Endodermal cell (in vitro differentiated cells): Measurements from ENCODE around the gene SCARF2. TPM values are rescaled to one million over a fixed set of nuclear protein-coding genes. Genes with fewer than 3 reads are reported as not detected.

ENCODE experiments used
- DNase-seq: peaks from one replicate; pipeline ENCODE4 v3.0.0-alpha.2; 2017
- H3K27ac ChIP-seq: 2 replicates; pipeline ENCODE4 v1.5.1; 2013; ENCODE audit warnings: mild to moderate bottlenecking, low read depth, low read length, moderate library complexity
- H3K27me3 ChIP-seq: 2 replicates; pipeline ENCODE4 v1.6.1; 2013; ENCODE audit warnings: mild to moderate bottlenecking, low read length, moderate library complexity; ENCODE audit not compliant: insufficient read depth, control insufficient read depth, poor library complexity, severe bottlenecking
- H3K36me3 ChIP-seq: 2 replicates; pipeline ENCODE4 v1.7.0; 2013; ENCODE audit warnings: mild to moderate bottlenecking, low read length, moderate library complexity; ENCODE audit not compliant: control insufficient read depth, insufficient read depth
- H3K4me1 ChIP-seq: one replicate; pipeline ENCODE4 v1.7.0; 2013; ENCODE audit warnings: low read length; ENCODE audit not compliant: control insufficient read depth, insufficient read depth
- H3K4me3 ChIP-seq: 2 replicates; pipeline ENCODE4 v1.5.1; 2013; ENCODE audit warnings: mild to moderate bottlenecking, low read length, moderate library complexity
- H3K9ac ChIP-seq: 2 replicates; pipeline ENCODE4 v1.6.1; 2013; ENCODE audit warnings: mild to moderate bottlenecking, low read length, moderate library complexity; ENCODE audit not compliant: poor library complexity, severe bottlenecking; ENCODE audit errors: extremely low read depth
- H3K9me3 ChIP-seq: 2 replicates; pipeline ENCODE4 v1.6.1; 2013; ENCODE audit warnings: mild to moderate bottlenecking, low read length, moderate library complexity; ENCODE audit not compliant: control insufficient read depth
- H3K27ac Mint-ChIP-seq: 2 replicates; pipeline ENCODE4 v1.8.0; 2020; ENCODE audit warnings: mixed read lengths
- H3K27me3 Mint-ChIP-seq: 2 replicates; pipeline ENCODE4 v1.8.0; 2021; ENCODE audit warnings: mild to moderate bottlenecking, mixed read lengths; ENCODE audit not compliant: insufficient read depth
- H3K36me3 Mint-ChIP-seq: 2 replicates; pipeline ENCODE4 v1.8.0; 2020; ENCODE audit warnings: low read depth, mixed read lengths
- H3K4me1 Mint-ChIP-seq: 2 replicates; pipeline ENCODE4 v1.8.0; 2020; ENCODE audit warnings: mixed read lengths
- H3K4me3 Mint-ChIP-seq: 2 replicates; pipeline ENCODE4 v1.8.0; 2020; ENCODE audit warnings: mild to moderate bottlenecking, moderate library complexity, mixed read lengths
- H3K9me3 Mint-ChIP-seq: 2 replicates; pipeline ENCODE4 v1.8.0; 2020; ENCODE audit warnings: mild to moderate bottlenecking, mixed read lengths
- CTCF ChIP-seq: fragments of 200-600 bp; sonication (generic); conservative IDR thresholded peaks from 2 replicates; pipeline ENCODE4 v1.5.0; 2021; ENCODE audit warnings: antibody characterized with exemption, mild to moderate bottlenecking
- WGBS, 2 experiments: methylation state at CpG; one replicate each; pipeline versions ENCODE4 v1.1.5 to v1.1.7; 2013; ENCODE audit warnings: missing lambda C conversion rate in 2 of 2, mixed read lengths in 1 of 2; ENCODE audit not compliant: insufficient coverage in 1 of 2, insufficient read length in 1 of 2; 5-methylcytosine and 5-hydroxymethylcytosine counted together
- total RNA-seq, 2 donors: library from RNA; stranded (reverse); fragmentation: NEBNext Ultra II Directional in 1 of 2; extraction: Animal tissue kit (Norgen Biotek cat#: 25700) in 1 of 2; gene quantifications; 2 replicates in 1 of 2; 3 replicates in 1 of 2; pipeline ENCODE4 v1.2.1, GENCODE V29; 2021

The SCARF2 gene
- total RNA-seq, 2 donors from 2014 or later = 19.8 to 20.3 TPM

GRCh38 chr22:20414450-20414849, 23.2 kb downstream of the SCARF2 start:
- Mint-ChIP-seq H3K27ac (no peak overlapping the region), H3K36me3 (peaks cover 4% of the 10 kb centered on the region), H3K9me3 (no peaks in the 10 kb centered on the region), H3K27me3 (peaks cover 8% of the 10 kb centered on the region), H3K4me1 (no peaks in the 10 kb centered on the region), H3K4me3 (no peak overlapping the region)
- no peak overlapping the region for H3K27ac ChIP-seq
- H3K36me3 ChIP-seq = no peaks in the 10 kb centered on the region
- H3K9ac ChIP-seq = no peak overlapping the region
- H3K4me3 ChIP-seq = no peak overlapping the region
- WGBS, 2 experiments = 86% methylated on average over 3 of the region's 3 CpGs; no CpG with 5 or more reads in 1 of the 2 experiments
- no peak for TF ChIP-seq CTCF
- DNase-seq = no peak
- H3K27me3 ChIP-seq = no peaks in the 10 kb centered on the region
- no peaks in the 10 kb centered on the region for H3K9me3 ChIP-seq
- H3K4me1 ChIP-seq = no peaks in the 10 kb centered on the region

GRCh38 chr22:20414059-20414440, 23.6 kb downstream of the SCARF2 start:
- TF ChIP-seq CTCF = no peak
- Mint-ChIP-seq H3K27ac (no peak overlapping the region), H3K4me1 (no peaks in the 10 kb centered on the region), H3K4me3 (no peak overlapping the region), H3K9me3 (no peaks in the 10 kb centered on the region), H3K36me3 (peaks cover 6% of the 10 kb centered on the region), H3K27me3 (peaks cover 5% of the 10 kb centered on the region)
- 83 to 95% methylated on average over 4 to 5 of the region's 5 CpGs for WGBS, 2 experiments
- H3K36me3 ChIP-seq = no peaks in the 10 kb centered on the region
- no peak overlapping the region for H3K9ac ChIP-seq
- H3K4me1 ChIP-seq = no peaks in the 10 kb centered on the region
- H3K9me3 ChIP-seq = no peaks in the 10 kb centered on the region
- no peak overlapping the region for H3K27ac ChIP-seq
- H3K4me3 ChIP-seq = no peak overlapping the region
- H3K27me3 ChIP-seq = no peaks in the 10 kb centered on the region
- DNase-seq = no peak

DNA sequence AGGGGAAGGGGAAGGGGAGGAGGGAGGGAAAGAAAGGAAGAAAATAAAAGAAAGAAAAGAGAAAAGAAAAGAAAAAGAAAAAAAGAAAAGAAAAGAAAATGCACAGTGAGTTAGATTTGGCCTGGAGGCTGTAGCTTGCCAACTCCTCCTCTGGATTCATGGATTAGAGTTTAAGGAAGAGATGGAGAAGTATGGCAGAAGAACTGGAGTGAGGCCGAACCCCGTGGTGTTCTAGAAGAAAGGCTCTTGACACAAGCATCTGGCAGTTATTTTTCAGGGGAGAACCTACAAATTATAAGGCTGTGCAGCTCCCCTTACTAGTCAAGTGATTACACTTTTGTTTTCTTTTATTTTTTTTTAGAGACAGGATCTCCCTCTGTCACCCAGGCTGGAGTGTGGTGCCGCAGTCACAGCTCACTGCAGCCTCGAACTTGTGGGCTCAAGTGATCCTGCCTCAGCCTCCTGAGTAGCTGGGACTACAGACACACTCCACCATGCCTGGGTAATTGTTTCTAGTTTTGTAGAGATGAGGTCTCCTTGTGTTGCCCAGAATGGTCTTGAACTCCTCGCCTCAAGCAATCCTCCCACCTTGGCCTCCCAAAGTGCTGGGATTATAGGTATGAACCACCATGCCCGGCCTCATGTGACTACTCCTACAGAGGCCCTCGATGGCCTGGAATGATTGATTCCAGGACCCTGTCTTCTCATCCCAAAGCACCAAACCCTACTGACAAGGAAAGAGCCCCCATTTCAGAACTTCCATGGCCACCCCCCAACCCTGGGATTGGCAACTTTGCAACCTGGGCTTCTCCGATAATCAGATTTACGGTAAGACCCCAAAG, 24.2 kb downstream of the SCARF2 start:
- Histone ChIP-seq H3K4me3 (no peak overlapping the region), H3K27me3 (no peaks in the 10 kb centered on the region), H3K9ac (no peak overlapping the region), H3K4me1 (no peaks in the 10 kb centered on the region), H3K36me3 (no peaks in the 10 kb centered on the region), H3K9me3 (no peaks in the 10 kb centered on the region), H3K27ac (no peak overlapping the region)
- H3K36me3 Mint-ChIP-seq = peaks cover 11% of the 10 kb centered on the region
- no peak for DNase-seq
- 93 to 96% methylated on average over 8 to 9 of the region's 9 CpGs for WGBS, 2 experiments
- no peaks in the 10 kb centered on the region for H3K9me3 Mint-ChIP-seq
- no peak for TF ChIP-seq CTCF
- H3K27me3 Mint-ChIP-seq = peaks cover 4% of the 10 kb centered on the region
- no peaks in the 10 kb centered on the region for H3K4me1 Mint-ChIP-seq
- no peak overlapping the region for H3K27ac Mint-ChIP-seq
- no peak overlapping the region for H3K4me3 Mint-ChIP-seq
